GM18907 (cell line): ENCODE results near the gene PLEKHA1.

Experiments used
- ATAC-seq: cut with Tn5 transposase; IDR thresholded peaks from one replicate; pipeline ENCODE4 v1.9.1; 2021; ENCODE audit warnings: mild to moderate bottlenecking, moderate library complexity; ENCODE audit not compliant: unreplicated experiment

PLEKHA1 gene

DNA sequence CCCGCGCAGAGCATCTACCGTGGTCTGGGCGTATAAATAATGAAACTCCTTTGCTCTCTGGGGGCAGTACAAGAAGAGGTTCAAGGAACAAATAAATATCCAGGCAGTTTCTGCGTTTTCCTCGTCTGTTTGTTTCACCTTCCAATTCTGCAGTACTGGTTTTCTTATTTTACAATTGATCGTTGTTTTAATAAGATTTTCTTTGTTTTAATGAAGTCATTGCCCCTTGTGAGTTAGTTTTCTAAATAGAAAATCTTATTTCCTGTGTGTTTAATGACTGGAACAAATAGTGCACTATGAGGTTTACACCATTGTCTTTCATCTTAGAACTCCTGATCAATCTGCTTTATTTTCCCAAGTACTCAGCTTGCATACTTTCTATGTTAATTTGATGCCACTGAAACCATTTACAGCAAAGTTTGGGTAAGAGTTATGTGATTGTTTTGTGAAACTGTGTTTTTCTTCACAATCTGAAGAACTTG, 1.2 kb downstream of the PLEKHA1 start:
- ATAC-seq: no peak

- no peak for ATAC-seq
Observed at GRCh38 chr10:122376364-122376961, 2.0 kb downstream of the PLEKHA1 start.

DNA sequence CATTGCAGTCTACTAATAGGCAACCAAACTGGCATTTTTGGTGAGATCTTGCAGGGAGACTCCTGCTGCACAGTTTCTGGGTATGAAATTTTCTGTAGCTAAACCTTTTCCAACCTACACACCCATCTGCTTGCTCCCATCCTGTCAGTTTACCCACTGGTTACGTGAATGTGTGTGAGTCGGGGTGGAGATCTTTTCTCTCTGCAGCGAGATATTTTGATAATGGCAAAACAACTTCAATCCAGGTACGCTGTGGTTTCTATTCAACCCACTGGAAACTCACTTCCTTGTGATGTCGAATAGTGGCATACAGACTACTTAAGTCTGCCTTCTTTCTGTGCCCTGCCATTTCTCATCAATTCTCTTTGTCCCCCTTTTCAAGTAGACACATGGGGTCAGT, 4.5 kb downstream of the PLEKHA1 start:
- ATAC-seq: no peak

DNA sequence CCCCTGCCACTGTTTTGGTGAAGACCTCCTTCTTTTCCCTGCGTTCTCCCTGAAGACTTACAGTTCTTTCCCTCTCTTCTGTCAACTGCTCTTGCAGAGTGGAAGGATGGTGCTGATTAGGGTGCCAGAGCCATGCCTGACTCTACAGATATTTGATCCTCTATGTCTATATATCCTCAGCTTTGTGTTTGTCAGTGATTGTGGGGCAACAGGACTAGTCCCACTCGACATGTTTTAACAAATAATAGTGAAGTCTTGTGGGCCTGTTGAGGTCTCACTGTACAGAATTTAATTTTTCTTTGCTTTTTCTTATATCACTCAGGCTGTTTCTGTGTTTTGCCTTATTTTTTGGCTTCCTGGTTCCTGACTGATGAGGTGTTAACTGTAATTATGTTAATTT, 5.0 kb downstream of the PLEKHA1 start:
- no peak for ATAC-seq

GRCh38 chr10:122380703-122381102, 6.2 kb downstream of the PLEKHA1 start:
- no peak for ATAC-seq

DNA sequence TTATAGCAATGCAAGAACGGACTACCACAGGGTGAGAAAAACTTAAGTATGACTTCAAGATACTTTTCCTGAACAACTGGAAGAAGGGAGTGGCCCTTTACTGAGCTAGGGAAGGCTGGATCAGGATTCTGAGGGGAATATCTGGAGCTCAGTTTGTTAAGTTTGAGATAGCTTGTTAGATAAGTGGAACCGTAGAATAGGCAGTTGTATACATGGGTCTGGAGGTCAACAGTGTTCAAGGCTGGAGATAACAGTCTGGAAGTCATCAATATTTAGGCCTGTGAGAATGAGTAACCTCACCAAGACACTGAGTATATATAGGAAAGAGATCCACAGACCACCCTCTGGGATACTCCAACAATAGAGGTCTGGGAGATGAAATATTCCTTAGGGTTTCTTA, 7.2 kb downstream of the PLEKHA1 start:
- no peak for ATAC-seq

GRCh38 chr10:122386514-122386913, 12.0 kb downstream of the PLEKHA1 start:
- no peak for ATAC-seq

DNA sequence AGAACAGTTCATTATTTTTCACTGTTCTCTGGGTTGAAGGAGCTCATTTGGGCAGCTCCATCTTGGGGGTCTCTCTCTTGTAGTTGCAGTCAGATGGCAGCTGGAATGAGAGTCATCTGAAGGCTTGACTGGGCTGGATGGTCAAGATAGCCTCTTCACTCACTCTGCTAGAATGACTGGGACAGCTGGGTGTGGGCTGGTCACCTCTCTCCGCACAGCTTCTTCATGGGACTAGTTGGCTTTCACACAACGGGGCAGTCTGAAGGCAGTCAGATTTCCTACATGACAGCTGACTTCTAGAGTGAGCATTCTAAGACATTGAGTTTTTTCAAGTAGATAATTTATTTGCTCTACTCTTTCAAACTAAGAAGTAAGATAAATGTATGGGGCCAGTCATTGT, 13.1 kb downstream of the PLEKHA1 start:
- no peak for ATAC-seq

DNA sequence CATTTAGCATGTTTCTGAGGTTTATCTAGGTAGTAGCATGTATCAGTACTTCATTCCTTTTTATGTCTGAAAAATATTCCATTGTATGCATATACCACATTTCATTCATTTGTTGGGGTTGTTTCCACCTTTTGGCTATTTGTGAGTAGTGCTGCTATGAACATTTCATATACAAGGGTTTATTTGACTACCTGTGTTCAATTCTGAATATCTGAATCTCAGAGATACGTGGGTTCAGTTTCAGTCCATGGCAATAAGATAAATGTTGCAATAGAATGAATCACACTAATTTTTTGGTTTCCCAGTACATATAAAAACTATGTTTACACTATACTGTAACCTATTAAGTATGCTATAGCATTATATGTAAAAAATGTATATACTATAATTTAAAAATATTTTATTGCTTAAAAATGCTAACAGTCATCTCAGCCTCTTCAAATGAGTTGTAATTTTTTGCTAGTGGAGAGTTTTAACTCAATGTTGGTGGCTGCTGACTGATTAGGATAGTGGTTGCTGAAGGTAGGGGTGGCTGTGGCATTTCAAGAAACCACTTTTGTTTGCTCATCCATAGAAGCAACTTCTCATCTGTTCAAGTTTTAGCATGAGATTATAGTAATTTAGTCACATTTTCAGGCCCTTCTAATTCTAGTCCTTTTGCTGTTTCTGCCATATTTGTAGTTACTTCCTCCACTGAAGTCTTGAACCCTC, 13.9 kb downstream of the PLEKHA1 start:
- ATAC-seq: no peak

- no peak for ATAC-seq
Observed at GRCh38 chr10:122390271-122390670, 15.8 kb downstream of the PLEKHA1 start.

DNA sequence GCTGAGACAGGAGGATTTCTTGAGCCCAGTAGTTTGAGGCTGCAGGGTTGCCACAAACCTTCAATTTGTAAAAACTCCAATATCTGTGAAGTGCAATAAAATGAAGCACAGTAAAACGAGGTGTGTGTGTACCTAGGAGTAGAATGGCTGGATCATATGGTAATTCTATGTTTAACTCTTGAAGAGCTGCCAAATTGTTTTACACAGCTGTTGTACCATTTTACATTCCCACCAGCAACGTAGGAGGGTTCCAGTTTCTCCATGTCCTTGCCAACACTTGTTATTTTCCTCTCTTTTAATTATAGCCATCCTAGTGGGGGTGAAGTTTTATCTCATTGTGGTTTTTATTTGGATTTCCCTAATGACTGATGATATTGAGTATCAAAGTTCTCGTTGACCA, 16.2 kb downstream of the PLEKHA1 start:
- ATAC-seq: no peak

- no peak for ATAC-seq
Observed at GRCh38 chr10:122391875-122392274, 17.4 kb downstream of the PLEKHA1 start.

GRCh38 chr10:122392835-122393234, 18.3 kb downstream of the PLEKHA1 start:
- ATAC-seq: no peak

GRCh38 chr10:122393288-122393687, 18.8 kb downstream of the PLEKHA1 start:
- ATAC-seq: no peak

DNA sequence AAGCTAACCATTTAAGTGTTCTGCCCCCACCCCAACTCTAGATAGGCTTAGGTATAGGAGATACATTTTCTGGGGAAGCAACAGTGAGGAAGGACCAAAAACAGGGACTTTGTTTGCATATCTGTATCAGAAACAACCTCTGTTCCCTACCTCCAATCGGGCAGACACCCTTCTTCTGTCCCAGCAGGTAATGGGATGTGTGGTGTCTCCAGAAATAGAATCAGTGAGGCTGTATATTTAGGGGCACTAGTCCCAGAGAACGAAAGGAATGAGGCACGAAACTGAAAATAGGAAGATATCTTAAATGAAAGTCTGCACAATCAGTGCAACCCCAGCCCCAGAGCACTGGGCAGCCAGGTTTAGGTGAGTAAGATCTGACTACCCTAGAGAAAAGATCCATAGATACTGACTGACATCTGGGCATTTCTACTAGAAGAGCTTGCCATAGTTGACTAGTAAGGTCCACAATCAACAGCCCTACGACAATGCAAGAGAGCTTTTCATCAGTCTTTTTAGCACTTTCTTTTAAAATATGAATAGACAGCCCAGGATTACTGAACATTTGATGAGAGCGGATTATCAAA, 28.1 kb downstream of the PLEKHA1 start:
- no peak for ATAC-seq

DNA sequence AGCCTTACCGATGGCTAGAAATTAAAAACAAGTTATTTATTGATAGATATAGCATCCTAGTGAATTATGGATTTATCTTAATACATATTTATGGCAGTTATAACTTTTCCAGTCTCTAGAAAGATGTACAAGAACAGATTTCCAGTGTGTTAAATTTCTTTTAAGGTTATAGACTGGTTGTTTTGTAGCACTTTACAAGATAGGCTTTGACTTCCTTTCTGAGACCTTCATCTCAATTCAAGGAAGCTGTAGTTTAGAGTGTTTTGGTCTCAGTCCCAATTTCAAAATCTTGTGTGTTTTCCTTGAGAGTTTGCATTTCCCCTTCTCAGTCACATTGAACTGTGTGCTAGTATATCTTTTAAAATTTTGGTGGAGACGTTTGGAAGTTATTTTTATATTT, 30.1 kb downstream of the PLEKHA1 start:
- no peak for ATAC-seq

- ATAC-seq: no peak
Observed at GRCh38 chr10:122407375-122408125, 33.0 kb downstream of the PLEKHA1 start.

- ATAC-seq: no peak
Observed at GRCh38 chr10:122413327-122413726, 38.8 kb downstream of the PLEKHA1 start.

DNA sequence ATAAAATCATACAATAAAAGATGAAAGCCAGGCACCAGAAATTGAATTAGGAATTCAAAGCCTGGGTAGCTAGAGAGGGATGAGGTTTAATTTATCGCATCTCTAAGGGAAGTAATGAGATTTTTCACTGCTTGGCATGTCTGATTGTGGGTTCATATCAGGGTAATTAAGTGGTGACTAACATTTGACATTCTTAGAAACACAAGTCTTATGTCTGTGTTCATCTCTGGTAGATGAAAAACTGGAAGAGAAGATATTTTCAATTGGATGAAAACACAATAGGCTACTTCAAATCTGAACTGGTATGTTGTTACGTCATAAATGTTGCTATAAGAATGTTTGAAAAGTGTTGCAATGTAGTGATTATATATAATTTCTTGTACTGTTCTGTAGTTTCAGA, 43.2 kb downstream of the PLEKHA1 start:
- no peak for ATAC-seq

DNA sequence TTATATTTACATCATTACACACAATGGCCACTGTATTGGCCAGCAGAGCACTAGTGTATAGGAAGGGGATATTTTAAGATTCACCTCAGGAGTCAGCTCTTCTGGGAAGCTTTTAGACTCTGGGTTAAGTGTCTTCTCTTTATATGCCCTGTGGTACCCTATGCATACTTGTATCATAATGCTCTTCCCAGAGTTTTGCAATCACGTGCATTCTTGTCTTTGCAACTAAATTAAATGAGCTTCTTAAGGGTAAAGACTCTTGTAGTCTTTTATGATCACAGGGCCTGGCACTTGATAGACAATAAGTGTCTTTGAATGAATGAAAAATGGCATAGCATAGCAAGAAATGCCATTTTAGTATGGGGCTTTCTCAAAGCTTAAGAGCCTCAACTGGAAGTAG, 44.5 kb downstream of the PLEKHA1 start:
- no peak for ATAC-seq

DNA sequence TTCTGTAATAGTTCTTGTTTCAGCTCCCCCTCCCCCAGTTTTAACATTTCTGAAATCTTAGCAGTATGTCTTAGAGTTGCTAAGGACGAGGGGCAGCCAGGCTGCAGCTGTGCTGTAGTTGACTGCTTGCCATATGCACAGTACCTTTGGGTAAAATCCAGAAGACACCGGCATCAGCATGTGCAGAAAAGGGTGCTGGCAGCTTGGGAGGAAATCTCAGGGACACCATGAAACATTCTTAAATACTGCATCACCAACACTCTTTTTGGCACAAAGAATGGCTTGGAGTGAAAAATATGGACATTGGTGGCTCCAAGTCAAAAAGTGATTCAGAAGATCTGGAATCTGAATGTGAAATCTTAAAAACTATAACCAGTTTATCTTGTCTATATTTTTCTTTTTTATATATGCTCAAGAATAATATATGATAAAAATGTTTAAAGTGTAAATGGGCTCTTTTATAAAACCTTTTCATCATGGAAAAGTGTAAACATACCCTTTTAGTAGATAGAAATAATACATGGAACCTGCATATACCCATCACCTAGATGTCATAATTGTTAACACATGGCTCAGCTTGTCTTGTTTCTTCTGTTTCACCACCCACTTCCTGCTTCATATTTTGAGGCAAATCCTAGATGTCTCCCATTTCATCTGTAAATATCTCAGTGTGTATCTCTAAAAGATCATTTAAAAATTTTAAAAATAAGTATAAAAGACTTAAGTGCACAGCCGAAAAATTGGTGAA, 45.5 kb downstream of the PLEKHA1 start:
- no peak for ATAC-seq
